Measurements from ENCODE around the gene KIAA0040.

- TF ChIP-seq CTCF (IDR thresholded peaks at IDR 0.05) (no peak), POLR2A (IDR thresholded peaks at IDR 0.05) (no peak)
Observed at GRCh38 chr1:175157200-175157599, 35.4 kb downstream of the KIAA0040 start.
